ENCODE data around the gene RFX5.
"Not testable (repeated sequence)": the region's sequence is repeated elsewhere in the genome, so short reads cannot be mapped to it uniquely, and the experiment has no call there.

The RFX5 gene

DNA sequence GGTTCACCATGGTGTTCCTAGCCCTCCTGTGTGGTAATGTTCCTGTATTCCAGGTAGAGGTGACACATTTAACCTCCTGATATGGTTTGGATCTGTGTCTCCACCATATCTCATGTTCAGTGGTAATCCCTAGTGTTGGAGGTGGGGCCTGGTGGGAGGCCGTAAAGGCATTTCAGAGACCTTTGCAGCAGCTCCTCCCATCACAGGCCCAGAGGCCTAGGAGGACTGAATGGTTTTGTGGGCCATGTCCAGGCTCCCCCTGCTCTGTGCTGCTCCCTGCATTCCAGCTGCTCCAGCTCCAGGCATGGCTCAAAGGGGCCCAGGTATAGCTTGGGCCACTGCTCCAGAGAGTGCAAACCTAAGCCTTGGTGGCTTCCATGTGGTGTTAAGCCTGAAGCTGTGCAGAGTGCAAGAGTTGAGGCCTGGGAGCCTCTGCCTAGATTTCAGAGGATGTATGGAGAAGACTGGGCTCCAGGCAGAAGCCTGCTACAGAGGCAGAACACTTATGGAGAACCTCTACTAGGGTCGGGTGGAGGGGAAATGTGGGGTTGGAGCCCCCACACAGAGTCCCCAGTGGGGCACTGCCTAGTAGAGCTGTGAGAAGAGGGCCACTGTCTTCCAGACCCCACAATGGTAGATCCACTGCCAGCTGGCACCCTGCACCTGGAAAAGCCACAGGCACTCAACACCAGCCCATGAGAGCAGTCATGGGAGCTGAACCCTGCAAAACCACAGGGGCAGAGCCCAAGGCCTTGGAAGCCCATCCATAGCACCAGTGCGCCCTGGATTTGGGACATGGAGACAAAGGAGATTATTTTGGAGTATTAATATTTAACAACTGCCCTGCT, 15.5 kb upstream of the RFX5 start:
- DNase-seq: no peak

- no peak for DNase-seq
Observed at GRCh38 chr1:151361883-151362282, 14.8 kb upstream of the RFX5 start.

GRCh38 chr1:151356696-151357095, 9.6 kb upstream of the RFX5 start:
- DNase-seq: no peak

- DNase-seq: no peak
Observed at GRCh38 chr1:151352021-151352718, 5.1 kb upstream of the RFX5 start.

DNA sequence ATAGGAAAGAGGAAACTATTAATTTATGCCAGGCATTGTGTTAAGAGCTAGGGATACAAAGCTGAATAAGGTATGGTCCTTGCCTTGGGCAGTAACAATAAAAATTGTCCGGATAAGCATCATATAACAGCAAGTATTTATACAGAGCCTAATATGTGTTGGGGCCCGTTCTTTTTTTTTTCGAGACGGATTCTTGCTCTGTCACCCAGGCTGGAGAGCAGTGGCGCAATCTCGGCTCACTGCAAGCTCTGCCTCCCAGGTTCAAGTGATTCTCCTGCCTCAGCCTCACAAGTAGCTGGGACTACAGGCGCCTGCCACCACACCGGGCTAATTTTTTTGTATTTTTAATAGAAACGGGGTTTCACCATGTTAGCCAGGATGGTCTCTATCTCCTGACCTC, 3.3 kb upstream of the RFX5 start:
- DNase-seq: not testable (repeated sequence)

- DNase-seq: no peak
Observed at GRCh38 chr1:151347523-151348246, 633 bp upstream of the RFX5 start.

DNA sequence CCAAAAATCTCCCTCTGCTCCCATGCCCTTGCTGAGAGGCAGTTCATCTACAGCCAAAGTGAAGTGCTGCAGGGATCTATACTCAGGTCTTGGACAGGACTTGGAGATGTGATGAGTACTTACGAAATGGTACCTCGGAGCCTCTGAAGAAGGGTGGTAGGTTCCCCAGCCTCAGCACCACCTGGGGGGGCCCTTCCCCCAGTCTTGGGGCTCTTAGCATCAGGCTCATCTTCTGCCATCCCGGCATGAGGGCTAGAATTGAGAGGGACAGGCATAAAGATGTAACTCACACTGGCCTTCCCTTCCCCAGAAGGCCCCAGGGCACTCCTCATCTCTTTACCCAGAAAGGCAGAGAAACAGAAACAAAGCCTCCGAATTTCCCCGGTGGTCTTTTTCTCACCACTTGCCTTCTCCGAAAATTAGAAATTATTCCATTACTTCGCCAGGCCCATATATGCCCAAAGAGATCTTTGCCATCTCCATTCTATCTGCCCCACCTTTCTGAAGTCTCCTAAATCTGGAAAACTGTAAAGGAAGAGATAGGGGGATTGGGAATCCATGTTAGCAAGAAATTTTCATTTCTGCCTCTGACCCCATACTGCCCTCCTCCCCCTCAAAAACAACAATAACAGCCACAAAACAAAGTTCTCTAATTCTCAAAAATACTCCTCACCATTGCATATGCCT, 827 bp downstream of the RFX5 start:
- DNase-seq: peak; percentile 68

- no peak for DNase-seq
Observed at GRCh38 chr1:151344291-151344690, 2.8 kb downstream of the RFX5 start.

DNA sequence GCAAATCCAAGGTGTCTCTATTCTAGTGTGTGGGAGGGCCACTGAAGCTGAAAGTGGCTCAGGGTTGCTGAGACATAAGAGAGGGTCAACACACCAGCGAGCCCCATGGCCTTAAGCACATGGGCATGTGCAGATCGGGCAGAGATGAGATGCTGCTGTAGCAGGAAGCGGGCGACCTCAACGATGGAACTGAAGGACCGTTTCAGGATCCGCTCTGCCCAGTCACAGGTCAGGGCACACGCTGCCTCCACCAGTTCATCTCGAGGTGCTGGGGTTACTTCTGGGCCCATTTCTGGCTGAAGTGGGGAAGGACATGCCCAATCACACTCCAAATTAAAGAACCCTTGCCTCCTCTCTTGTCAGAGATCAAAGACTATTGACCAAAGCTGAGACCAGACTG, 3.5 kb downstream of the RFX5 start:
- DNase-seq: no peak

DNA sequence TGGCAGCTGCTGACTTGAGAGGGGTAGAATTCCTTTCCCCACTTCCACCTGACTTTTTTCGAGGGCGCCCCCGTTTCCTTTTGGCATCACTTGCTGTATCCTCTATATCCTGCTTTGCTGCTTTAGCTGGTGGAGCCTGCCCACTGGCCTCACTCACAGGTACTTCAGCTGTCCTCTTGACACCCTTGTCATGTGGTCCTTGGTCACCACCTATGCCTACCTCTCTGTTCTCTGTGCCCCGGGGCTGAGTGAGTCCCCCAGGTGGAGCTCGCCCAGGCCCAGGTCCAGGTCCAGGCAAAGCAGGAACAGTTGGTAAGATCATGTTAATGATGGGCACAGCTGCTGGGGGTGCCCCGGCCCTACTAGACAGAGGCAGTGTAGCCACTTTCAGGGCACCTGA, 4.5 kb downstream of the RFX5 start:
- DNase-seq: no peak

GRCh38 chr1:151342021-151342420, 5.0 kb downstream of the RFX5 start:
- no peak for DNase-seq

- DNase-seq: peak; percentile 50
Observed at GRCh38 chr1:151340870-151341754, 5.9 kb downstream of the RFX5 start.

DNA sequence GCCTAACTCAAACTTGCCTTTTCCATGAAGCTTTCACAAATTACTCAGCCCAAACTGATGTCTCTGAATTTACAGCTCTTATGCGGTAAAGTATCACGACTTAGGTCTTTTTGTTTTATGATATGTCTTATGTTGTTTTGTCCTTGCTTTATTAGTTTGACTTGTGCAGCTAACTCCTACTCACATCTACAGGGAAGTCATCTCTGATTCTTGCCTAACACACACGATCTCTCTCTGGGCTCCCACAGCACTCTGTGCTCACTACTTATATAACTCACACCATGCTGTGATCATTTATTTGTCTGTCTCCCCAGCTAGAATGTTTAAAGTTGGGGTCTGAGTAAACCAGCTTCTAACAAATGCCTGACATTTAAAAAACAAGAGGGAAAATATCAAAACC, 10.5 kb downstream of the RFX5 start:
- no peak for DNase-seq

- DNase-seq: no peak
Observed at GRCh38 chr1:151334822-151335221, 12.2 kb downstream of the RFX5 start.

DNA sequence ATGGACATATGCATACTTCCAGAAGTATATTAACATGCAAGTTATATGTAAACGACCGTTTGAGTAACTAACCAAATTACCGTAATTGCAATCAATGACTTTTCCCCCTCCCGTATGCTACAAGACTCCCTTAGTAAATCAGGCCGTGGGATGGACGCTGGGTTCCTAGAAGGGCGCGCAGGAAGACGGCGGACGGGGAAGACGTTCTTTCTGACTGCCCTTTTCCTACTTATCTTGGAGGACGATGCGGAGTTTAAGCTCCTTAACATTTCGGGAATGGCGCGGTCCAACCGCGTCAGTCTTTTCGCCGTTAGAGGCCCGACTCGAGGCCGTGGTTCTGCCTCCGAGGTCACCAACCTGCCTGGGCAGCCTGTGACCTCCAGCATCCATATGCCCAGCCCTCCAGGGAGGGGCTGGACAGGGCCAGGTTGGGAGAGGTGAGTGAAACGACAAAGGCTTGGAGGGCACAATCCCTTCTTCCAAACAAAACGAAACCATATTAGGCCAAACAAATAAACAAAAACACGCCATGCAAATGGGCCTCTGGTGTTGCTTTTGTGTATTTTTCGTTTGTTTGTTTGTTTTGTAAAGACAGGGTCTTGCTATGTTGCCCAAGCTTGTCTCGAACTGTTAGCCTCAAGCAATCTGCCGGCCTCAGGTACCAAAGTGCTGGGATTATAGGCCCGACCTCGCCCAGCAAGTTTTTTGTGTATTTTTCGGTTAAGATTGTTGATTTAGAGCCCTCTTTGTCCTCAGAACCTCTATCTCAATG, 19.0 kb downstream of the RFX5 start:
- DNase-seq: peak; percentile 87

DNA sequence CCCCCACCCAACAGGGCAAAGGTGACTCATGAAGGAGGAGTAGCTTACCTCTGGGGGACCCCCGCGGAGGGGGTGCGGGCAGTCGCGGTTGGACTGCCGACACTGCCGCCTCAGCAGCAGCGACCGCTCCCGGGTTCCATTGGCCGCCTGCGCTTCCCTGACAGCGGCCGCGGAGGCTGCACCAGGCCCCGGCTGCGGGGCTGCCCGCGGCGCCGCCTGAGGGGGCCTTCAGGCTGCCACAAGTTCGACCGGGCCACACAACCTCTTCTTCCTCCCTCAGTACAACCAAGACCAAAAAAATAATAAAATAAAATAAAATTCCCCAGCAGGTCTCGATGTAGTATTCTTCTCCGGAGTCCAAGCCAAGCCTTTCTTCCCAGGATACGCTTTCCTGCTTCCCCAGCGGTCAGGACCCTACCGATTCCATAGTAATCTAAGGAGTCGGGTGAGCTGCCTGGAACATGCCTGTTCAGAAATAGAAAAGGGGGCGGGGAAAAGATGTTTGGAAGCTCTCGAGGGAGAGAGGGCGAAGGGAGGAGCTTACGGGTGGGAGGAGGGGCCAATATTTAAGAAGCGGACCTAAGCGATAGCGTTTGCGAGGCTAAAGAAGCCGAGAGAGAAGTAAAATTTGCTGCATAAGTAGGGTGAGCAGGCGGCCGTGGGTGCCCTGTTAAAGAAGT, 19.7 kb downstream of the RFX5 start, which contains the start of gene PI4KB:
PI4KB (minus strand) TSS at position 194 of the 680 bp plus-strand sequence. CDS start 10,935 bp downstream, outside the sequence.
- peak; percentile 100 for DNase-seq

DNA sequence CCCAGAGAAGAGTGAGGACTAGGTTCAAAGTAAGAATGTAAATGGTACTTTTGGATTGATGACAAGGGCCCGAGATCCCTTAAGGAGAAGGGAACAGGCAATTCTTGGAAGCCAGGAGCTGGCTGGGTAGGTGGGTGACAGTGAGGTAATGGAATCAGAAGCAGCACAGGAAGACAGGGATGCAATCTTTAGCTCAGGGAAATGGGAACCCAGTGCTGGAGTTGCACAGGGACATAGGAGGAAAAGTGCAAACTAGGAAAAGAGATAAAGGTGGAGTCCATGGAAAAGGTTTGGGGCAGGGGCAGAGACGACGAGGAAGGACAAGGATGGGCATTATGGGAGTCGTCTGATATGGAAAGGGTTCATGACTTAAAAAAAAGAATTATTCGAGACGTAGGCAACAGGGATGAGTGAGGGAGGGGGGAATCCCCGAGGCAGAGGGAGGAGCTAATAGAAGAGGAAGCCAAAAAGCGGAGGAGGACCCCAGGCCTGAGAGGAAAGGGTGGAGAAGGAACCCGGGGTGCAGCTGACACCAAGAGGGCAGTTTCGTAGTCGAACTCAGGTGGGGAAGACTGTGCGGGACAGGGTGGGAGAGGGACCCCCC, 20.3 kb downstream of the RFX5 start:
- DNase-seq: no peak

DNA sequence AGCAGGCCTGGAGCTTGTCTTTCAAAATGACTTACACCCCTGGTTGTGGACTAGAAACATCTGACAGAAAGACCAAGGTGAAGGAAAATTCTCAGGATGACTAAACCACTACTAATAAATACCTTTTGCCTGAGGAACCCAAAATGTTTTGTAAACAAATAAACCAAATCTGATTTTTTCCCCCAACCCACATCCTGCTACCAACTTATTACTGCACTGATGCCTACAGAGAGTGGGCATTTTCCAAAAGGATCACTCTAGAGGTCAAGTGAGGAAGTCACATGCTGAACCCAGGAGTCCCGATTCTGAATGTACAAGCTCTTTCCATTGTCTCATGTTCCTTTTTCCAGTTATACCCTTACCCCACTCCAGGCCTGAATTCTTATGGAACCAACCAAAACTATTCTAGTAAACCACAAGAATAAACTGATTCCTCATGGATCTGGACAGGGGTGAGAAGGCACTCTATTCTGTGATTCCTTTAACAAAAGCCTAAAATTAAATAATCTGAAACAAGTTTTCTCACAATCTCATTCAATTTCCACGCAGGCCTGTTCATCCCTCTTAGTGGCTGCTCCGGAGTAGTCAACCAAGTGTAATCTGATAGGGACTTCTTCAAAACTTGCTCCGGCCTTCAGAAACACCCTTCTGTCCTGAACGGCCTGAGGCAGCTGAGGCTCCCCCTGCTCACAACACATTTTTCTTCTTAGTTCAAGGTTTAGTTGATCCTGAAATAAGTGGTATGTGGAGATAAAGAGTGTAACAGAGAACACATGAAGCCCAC, 21.2 kb downstream of the RFX5 start:
- no peak for DNase-seq

DNA sequence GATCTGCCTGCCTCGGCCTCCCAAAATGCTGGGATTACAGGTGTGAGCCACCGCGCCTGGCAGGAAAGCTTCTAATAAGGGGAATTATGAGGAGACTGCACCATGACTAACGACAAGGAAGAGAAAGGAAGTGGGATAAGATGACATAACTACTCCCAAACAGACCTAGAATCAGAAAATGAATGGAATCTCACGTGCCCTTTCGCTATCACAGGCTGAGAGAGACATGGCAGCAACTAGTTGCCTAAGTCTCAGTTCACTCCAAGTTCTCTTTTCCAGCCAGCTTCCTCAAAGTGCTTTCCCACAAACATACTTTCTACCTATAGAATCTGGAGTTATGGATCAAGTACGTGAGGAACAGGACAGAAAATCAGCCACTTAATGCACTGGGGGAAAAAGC, 21.8 kb downstream of the RFX5 start:
- DNase-seq: no peak
